HepG2 (cell line): ENCODE measurements around the gene PRR36. TPM values are rescaled to one million over a fixed set of nuclear protein-coding genes. Genes with fewer than 3 reads are reported as not detected.
A peak's percentile ranks its signal among the peaks of the same experiment; 100 is the strongest.

ENCODE experiments used
- FOXP1 ChIP-seq, 2 experiments: fragments of 450-650 bp in 1 of 2; IDR thresholded peaks; 2 replicates each; pipeline ENCODE4 v1.6.1; 2017 to 2018; ENCODE audit warnings: antibody characterized with exemption in 1 of 2
- GABPA ChIP-seq, 2 experiments: IDR thresholded peaks; 2 replicates each; pipeline ENCODE4 v1.6.1; 2011 to 2016; ENCODE audit warnings: low read depth in 2 of 2, low read length in 1 of 2, missing biosample characterization in 1 of 2, missing genetic modification characterization in 1 of 2
- KMT2A ChIP-seq: sonication (generic); formaldehyde crosslinking; IDR thresholded peaks from 2 replicates; pipeline ENCODE4 v1.4.0; 2020; ENCODE audit warnings: missing genetic modification reagents
- MEIS2 ChIP-seq: sonication (generic); formaldehyde crosslinking; IDR thresholded peaks from 2 replicates; pipeline ENCODE4 v1.9.0; 2021; ENCODE audit warnings: mild to moderate bottlenecking, missing genetic modification reagents
- MTERF4 ChIP-seq: sonication (generic); formaldehyde crosslinking; IDR thresholded peaks from 2 replicates; pipeline ENCODE4 v1.8.0; 2023; ENCODE audit warnings: mild to moderate bottlenecking, missing genetic modification reagents
- PHF21A ChIP-seq: sonication (generic); formaldehyde crosslinking; IDR thresholded peaks from 2 replicates; pipeline ENCODE4 v1.5.0; 2020; ENCODE audit warnings: mild to moderate bottlenecking, missing genetic modification reagents
- RFXANK ChIP-seq: IDR thresholded peaks from 2 replicates; pipeline ENCODE4 v1.6.1; 2016
- RXRB ChIP-seq: IDR thresholded peaks from 2 replicates; pipeline ENCODE4 v1.6.1; 2016; ENCODE audit warnings: borderline replicate concordance, missing genetic modification reagents, missing compliant biosample characterization
- SOX5 ChIP-seq: IDR thresholded peaks from 2 replicates; pipeline ENCODE4 v1.6.1; 2016; ENCODE audit warnings: borderline replicate concordance
- TEAD2 ChIP-seq: sonication (generic); formaldehyde crosslinking; IDR thresholded peaks from 2 replicates; pipeline ENCODE4 v1.9.0; 2021; ENCODE audit warnings: missing genetic modification reagents
- U2AF2 ChIP-seq: fragments of 200-400 bp; formaldehyde crosslinking; IDR thresholded peaks from 2 replicates; pipeline ENCODE4 v1.6.1; 2017; ENCODE audit warnings: low read depth, mild to moderate bottlenecking, low read length
- UBTF ChIP-seq: sonication (generic); formaldehyde crosslinking; IDR thresholded peaks from 2 replicates; pipeline ENCODE4 v1.4.0; 2020; ENCODE audit warnings: mild to moderate bottlenecking, missing genetic modification reagents
- ZBTB10 ChIP-seq: sonication (generic); formaldehyde crosslinking; IDR thresholded peaks from 2 replicates; pipeline ENCODE4 v1.4.0; 2020; ENCODE audit warnings: missing genetic modification reagents, borderline replicate concordance
- ZNF235 ChIP-seq: sonication (generic); formaldehyde crosslinking; IDR thresholded peaks from 2 replicates; pipeline ENCODE4 v1.8.1; 2023; ENCODE audit warnings: mild to moderate bottlenecking, missing genetic modification reagents, borderline replicate concordance
- ZNF619 ChIP-seq: sonication (generic); formaldehyde crosslinking; IDR thresholded peaks from 2 replicates; pipeline ENCODE4 v1.4.0; 2020; ENCODE audit warnings: mild to moderate bottlenecking, missing genetic modification reagents
- ZNF704 ChIP-seq: sonication (generic); formaldehyde crosslinking; IDR thresholded peaks from 2 replicates; pipeline ENCODE4 v1.8.1; 2023; ENCODE audit warnings: mild to moderate bottlenecking, inconsistent platforms, moderate library complexity, missing genetic modification reagents, borderline replicate concordance
- polyA plus RNA-seq, 8 experiments: library from polyadenylated mRNA; depleted of rRNA in 3 of 8; stranded (reverse) in 7 of 8; unstranded in 1 of 8; fragments of >200 nt; fragmentation: Illumina TruSeq in 4 of 8; extraction: Trizol in 4 of 8; gene quantifications; 2 replicates each; pipeline versions ENCODE4 v1.2.1 to v1.2.3, GENCODE V29; 2011 to 2016; ENCODE audit warnings: low read depth in 4 of 8, missing spikeins in 1 of 8, mixed read lengths in 1 of 8; ENCODE audit not compliant: insufficient read depth in 1 of 8
- total RNA-seq, 5 experiments: library from RNA; depleted of rRNA; stranded (reverse); fragments of >200 nt; fragmentation: Illumina TruSeq; extraction: Trizol; gene quantifications; 2 replicates each; pipeline ENCODE4 v1.2.3, GENCODE V29; 2016; ENCODE audit warnings: low read depth in 1 of 5

The PRR36 gene
- total and polyA plus RNA-seq, 2 of the 13 experiments (the other 11 are each of a cell fraction or from before 2014, with no cell fraction given) = 0.07 to 0.17 TPM

GRCh38 chr19:7852851-7853769 is 21.1 kb downstream of the PRR36 start (continued):
- TF ChIP-seq ZBTB10 (CRISPR knock-in tag) = peak; percentile 77
- no peak for TF ChIP-seq FOXP1 (IDR thresholded peaks at IDR 0.05)
- TF ChIP-seq FOXP1 (CRISPR knock-in tag; IDR thresholded peaks at IDR 0.05) = peak; percentile 72
- TF ChIP-seq U2AF2 = no peak
- TF ChIP-seq KMT2A (CRISPR knock-in tag) = peak; percentile 71; the same call in 1 of the 2 replicates
- peak; percentile 76 for TF ChIP-seq SOX5 (CRISPR knock-in tag)
- peak; percentile 90 for TF ChIP-seq PHF21A
- TF ChIP-seq UBTF (CRISPR knock-in tag) = peak; percentile 87
- 0 out of 2 replicates have a peak, but pooled peaks have one; percentile 55 for TF ChIP-seq MTERF4 (CRISPR knock-in tag)
- TF ChIP-seq GABPA (IDR thresholded peaks at IDR 0.05; ENCODE audit: low read depth, low read length) = no peak
- TF ChIP-seq GABPA (CRISPR knock-in tag; IDR thresholded peaks at IDR 0.05; ENCODE audit: low read depth) = peak; percentile 53; the same call in 1 of the 2 replicates
- TF ChIP-seq ZNF619 = peak; percentile 94
- TF ChIP-seq ZNF704 (CRISPR knock-in tag) = no peak
- TF ChIP-seq RXRB (CRISPR knock-in tag) = peak; percentile 85
- TF ChIP-seq ZNF235 (CRISPR knock-in tag) = no peak
- 0 out of 2 replicates have a peak, but pooled peaks have one; percentile 73 for TF ChIP-seq TEAD2
- peak; percentile 91 for TF ChIP-seq RFXANK (CRISPR knock-in tag)
- TF ChIP-seq MEIS2 = peak; percentile 92
